ENCODE measurements around the gene RDH8. TPM values are rescaled to one million over a fixed set of nuclear protein-coding genes. Genes with fewer than 3 reads are reported as not detected.

The RDH8 gene
- total RNA-seq, 1 donor from 2014 or later, result not detected

Small RNAs within 50 kb of the gene (microRNA-seq; reads per million reads assigned to microRNA genes)
- not detected for gene MIR5589

Other genes starting within 250 kb of the RDH8 start
- gene ZNF846, start 244.7 kb upstream of the RDH8 start, total RNA-seq, result 27.0 TPM
- 24.9 TPM for gene FBXL12, start 194.4 kb upstream of the RDH8 start, total RNA-seq
- 206 TPM for gene UBL5, start 185.6 kb upstream of the RDH8 start, total RNA-seq
- gene PIN1, start 178.2 kb upstream of the RDH8 start, total RNA-seq, result 54.6 TPM
- gene OLFM2, start 77.0 kb upstream of the RDH8 start, total RNA-seq, result 6.9 TPM
- 47.5 TPM for gene COL5A3, start 3.0 kb upstream of the RDH8 start, total RNA-seq
- 47.0 TPM for gene SHFL, start 72.8 kb downstream of the RDH8 start, total RNA-seq
- not detected for gene ANGPTL6, start 89.2 kb downstream of the RDH8 start, total RNA-seq
- gene PPAN, start 92.9 kb downstream of the RDH8 start, total RNA-seq, result 31.3 TPM
- 9.9 TPM for gene P2RY11, start 98.2 kb downstream of the RDH8 start, total RNA-seq
- gene EIF3G, start 106.4 kb downstream of the RDH8 start, total RNA-seq, result 155 TPM
- gene DNMT1, start 181.5 kb downstream of the RDH8 start, total RNA-seq, result 70.8 TPM
- gene S1PR2, start 217.8 kb downstream of the RDH8 start, total RNA-seq, result 15.9 TPM
- gene MRPL4, start 238.7 kb downstream of the RDH8 start, total RNA-seq, result 29.3 TPM